Pancreas (tissue), 10 donors: ENCODE measurements around the gene KCNMA1. TPM values are rescaled to one million over a fixed set of nuclear protein-coding genes. Genes with fewer than 3 reads are reported as not detected.

Experiments
- ATAC-seq, 4 donors: fragments of 200-7000 bp; cut with Tn5 transposase; one replicate each; pipeline versions ENCODE4 v1.8.0 to v1.9.1; 2020; ENCODE audit warnings: mild to moderate bottlenecking in 4 of 4, moderate library complexity in 4 of 4
- DNase-seq, 6 donors: peaks; one replicate each; pipeline ENCODE4 v3.0.0-alpha.2; 2020
- FAIRE-seq: peaks from 2 replicates; lab custom pipeline; 2012; peaks lifted over from hg19 to GRCh38; lab: Jason Lieb, UNC
- H3K27ac ChIP-seq, 4 donors: fragments of 200-600 bp; sonication (generic); 1 replicate in 3 of 4; 2 replicates in 1 of 4; pipeline versions ENCODE4 v1.5.0 to v1.8.0; 2020
- H3K27me3 ChIP-seq, 4 donors: fragments of 200-600 bp; one replicate each; pipeline ENCODE4 v1.8.0; 2021
- H3K36me3 ChIP-seq, 3 donors: fragments of 200-600 bp; sonication (generic) in 1 of 3; one replicate each; pipeline versions ENCODE4 v1.5.0 to v1.8.0; 2020 to 2021
- H3K4me1 ChIP-seq, 3 donors: fragments of 200-600 bp; one replicate each; pipeline ENCODE4 v1.8.0; 2021
- H3K4me3 ChIP-seq, 4 donors: fragments of 200-600 bp; sonication (generic) in 2 of 4; one replicate each; pipeline versions ENCODE4 v1.5.0 to v1.8.0; 2020 to 2021
- H3K9me3 ChIP-seq, 4 donors: fragments of 200-600 bp; one replicate each; pipeline ENCODE4 v1.8.0; 2021
- WGBS, 2 donors: extraction: QIAGEN DNeasy Blood & Tissue Kit; methylation state at CpG; one replicate each; pipeline ENCODE4 v1.1.7; 2013; 5-methylcytosine and 5-hydroxymethylcytosine counted together
- intact Hi-C, 3 donors: fragments of 100-400 bp; cut with DNase I; formaldehyde crosslinking; loops; one replicate each; pipeline versions ENCODE4 v1.11.1 to v1.14.2; 2022
- polyA plus RNA-seq, 2 donors: library from polyadenylated mRNA; stranded (reverse); fragments of 200-250 nt; gene quantifications; one replicate each; pipeline ENCODE4 v1.2.3, GENCODE V29; 2013
- total RNA-seq, 6 donors: library from RNA; stranded (reverse); fragmentation: NEBNext Ultra II Directional in 4 of 6; extraction: Animal tissue kit (Norgen Biotek cat#: 25700) in 4 of 6; gene quantifications; one replicate each; pipeline versions ENCODE4 v1.2.1 to v1.2.4, GENCODE V29; 2021 to 2023
- TF ChIP-seq, protein P1 (sequence below), 4 donors: fragments of 200-600 bp; sonication (generic) in 3 of 4; IDR thresholded peaks; one replicate each; pipeline versions ENCODE4 v1.5.0 to v1.8.0; 2021; ENCODE audit warnings: antibody characterized with exemption in 4 of 4
- donor health status: healthy with polysubstance abuse.
- donor health status: DM: no; HTN: no; CAD: no; lungs with moderate emphysema.
- donor health status: DM: no; HTN: no; CAD: no.
- donor health status: control.
- donor health status: control.
- donor health status: Bipolar disorder and iron deficiency.
- donor health status: DM: yes; HTN: yes; CAD: no.
- donor health status: DM: no; HTN: no; CAD: no.
- donor health status: DM: no; HTN: no; CAD: no.
- donor health status: DM: yes; HTN: yes; CAD: no.

Gene KCNMA1
- total and polyA plus RNA-seq, 8 donors, result 3.5 to 19.4 (median 9.3) TPM

DNA sequence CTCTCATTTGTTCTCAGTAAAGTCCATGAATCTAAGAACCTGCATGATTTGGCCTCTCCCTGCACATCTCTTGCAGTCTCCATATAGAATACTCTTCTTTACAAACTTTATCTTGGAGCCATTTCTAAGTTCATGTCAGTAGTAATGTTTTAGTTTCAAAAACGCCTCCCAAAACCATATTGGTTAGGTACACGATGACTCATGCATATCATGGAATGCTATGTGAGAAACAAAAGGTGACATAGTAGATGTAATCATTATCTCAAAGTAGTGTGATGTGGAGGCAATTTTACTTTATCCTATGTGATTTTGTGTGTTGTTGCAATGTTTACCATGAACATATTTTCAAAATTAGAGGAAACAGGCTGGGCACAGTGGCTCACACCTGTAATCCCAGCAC lies 520.7 kb downstream of the KCNMA1 start:
- no peak overlapping the region for H3K27ac ChIP-seq
- no peaks in the 10 kb centered on the region for H3K27me3 ChIP-seq
- TF ChIP-seq, protein P1, sequence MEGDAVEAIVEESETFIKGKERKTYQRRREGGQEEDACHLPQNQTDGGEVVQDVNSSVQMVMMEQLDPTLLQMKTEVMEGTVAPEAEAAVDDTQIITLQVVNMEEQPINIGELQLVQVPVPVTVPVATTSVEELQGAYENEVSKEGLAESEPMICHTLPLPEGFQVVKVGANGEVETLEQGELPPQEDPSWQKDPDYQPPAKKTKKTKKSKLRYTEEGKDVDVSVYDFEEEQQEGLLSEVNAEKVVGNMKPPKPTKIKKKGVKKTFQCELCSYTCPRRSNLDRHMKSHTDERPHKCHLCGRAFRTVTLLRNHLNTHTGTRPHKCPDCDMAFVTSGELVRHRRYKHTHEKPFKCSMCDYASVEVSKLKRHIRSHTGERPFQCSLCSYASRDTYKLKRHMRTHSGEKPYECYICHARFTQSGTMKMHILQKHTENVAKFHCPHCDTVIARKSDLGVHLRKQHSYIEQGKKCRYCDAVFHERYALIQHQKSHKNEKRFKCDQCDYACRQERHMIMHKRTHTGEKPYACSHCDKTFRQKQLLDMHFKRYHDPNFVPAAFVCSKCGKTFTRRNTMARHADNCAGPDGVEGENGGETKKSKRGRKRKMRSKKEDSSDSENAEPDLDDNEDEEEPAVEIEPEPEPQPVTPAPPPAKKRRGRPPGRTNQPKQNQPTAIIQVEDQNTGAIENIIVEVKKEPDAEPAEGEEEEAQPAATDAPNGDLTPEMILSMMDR (IDR thresholded peaks at IDR 0.05), result no peak
- no peaks in the 10 kb centered on the region for H3K9me3 ChIP-seq
- no peaks in the 10 kb centered on the region for H3K36me3 ChIP-seq
- no peaks in the 10 kb centered on the region for H3K4me1 ChIP-seq
- H3K4me3 ChIP-seq, result no peak overlapping the region
- DNase-seq (no peak), FAIRE-seq (no peak), ATAC-seq (no peak)
- intact Hi-C loops, result no loop called here
- WGBS, 2 donors, result 78 to 80% methylated on average over 2 of the region's 2 CpGs

DNA sequence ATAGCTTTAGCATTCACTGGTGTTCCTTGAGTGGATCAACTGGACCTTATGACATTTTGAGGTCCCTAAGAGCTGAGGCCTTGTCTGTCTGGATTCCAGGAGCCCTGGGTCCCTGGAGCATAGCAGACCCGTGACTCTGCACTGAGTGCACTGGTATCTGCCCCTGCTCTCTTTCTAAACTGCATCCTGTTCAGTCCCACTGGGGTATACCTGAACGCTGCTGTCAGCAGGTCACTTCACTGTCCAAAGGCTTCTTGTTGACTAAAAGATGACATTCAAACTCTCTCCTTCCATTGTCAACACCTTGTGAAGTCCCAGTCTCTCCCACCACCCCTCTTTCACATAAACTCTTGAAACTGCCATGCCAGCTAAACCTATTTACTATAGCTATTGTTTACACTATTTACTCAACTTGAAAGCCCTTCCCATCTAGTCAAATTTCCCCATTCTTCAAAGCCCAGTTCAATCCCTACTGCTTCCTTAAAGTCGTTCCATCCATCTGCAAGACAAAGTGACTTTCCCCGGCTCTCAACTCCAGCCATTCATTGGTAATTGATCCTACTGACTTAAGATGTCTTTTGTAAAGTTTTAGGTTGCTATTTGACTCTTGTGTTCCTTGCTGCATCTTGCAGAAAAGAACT lies 523.3 kb downstream of the KCNMA1 start:
- no peaks in the 10 kb centered on the region for H3K27me3 ChIP-seq
- TF ChIP-seq, protein P1 (IDR thresholded peaks at IDR 0.05), result no peak
- H3K27ac ChIP-seq, result no peak overlapping the region
- no peaks in the 10 kb centered on the region for H3K9me3 ChIP-seq
- no peaks in the 10 kb centered on the region for H3K36me3 ChIP-seq
- DNase-seq, result no peak
- WGBS, 2 donors, result 72 to 74% methylated on average over 4 of the region's 4 CpGs
- ATAC-seq, result no peak
- H3K4me1 ChIP-seq, result no peaks in the 10 kb centered on the region
- no peak overlapping the region for H3K4me3 ChIP-seq
- no peak for FAIRE-seq
- intact Hi-C loops, result no loop called here

DNA sequence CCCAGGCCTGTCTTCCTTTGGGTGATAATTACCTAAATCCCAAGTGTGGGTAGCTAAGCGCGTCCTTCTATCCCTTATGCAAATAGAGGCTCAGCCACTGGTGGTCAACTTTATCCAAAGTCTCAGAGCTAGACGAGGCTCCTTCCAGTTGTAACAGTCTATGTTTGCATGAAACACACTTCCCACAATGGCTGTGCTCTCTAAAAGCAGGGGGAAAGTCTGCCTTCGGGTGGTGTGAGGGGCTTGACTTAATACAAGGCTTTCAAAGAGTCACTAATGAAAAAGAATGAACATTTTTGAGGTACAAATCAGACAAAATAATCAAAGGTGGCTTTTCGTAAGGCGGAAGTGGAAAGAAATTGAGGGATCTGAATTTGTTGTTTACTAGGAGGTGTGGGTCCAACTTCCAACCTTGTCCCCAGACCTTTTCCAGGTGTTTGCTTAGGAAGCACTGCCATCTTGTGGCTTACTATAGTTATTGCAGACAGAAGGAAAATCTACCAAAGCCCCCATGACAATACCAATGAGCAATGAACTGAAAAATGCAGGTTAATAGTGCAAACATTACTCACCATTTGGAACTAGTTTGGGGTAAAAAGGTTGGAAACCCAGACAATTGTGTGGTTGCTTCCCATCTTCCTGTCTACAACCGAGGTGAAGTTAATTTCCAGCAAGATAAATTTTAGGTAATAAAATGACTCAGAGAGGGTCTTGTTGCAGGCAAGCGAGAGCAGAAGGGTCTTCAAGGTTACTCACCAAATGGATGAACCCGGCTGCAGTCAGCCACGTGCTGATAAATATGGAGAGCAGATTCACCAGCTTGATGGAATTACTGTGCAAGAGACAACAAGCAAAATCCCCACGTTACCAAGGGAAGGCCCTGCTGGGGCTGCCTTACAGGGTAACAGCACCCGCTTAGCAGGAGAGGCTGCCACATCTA lies 525.7 kb downstream of the KCNMA1 start:
- intact Hi-C loops, result no loop called here
- ATAC-seq, result peak in 3 of 4 donors; percentile 85 to 91 (median 87)
- WGBS, 2 donors, result 45 to 50% methylated on average over 12 of the region's 12 CpGs
- Histone ChIP-seq H3K27me3 (no peaks in the 10 kb centered on the region), H3K4me1 (no peaks in the 10 kb centered on the region), H3K27ac (no peak overlapping the region), H3K9me3 (no peaks in the 10 kb centered on the region), H3K36me3 (no peaks in the 10 kb centered on the region), H3K4me3 (no peak overlapping the region)
- FAIRE-seq, result no peak
- TF ChIP-seq, protein P1 (IDR thresholded peaks at IDR 0.05), result peak; percentile 54 to 80 (median 65)
- DNase-seq, result peak in 1 of 6 donors; percentile 8

DNA sequence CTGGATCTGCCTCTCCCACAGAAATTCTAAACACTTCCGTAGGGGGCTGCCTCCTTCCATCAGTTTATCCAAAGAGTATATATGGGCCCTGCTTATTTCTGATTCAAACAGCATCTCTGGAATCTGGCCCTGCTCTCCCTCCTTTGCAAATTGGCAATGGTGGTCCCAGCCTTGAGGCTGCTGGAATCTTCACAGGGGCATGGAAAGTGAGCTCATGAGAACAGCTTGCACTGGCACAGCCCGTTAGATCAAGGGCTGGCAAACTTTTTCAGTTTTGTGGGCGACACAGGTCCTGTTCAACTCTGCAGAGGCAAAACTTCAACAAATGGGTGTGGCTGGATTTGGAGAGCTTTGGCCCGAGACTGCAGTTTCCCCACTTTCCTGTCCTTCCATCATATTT lies 526.9 kb downstream of the KCNMA1 start:
- TF ChIP-seq, protein P1 (IDR thresholded peaks at IDR 0.05), result no peak
- WGBS, 2 donors, result 80 to 91% methylated on average over 4 of the region's 4 CpGs
- H3K4me3 ChIP-seq, result no peak overlapping the region
- FAIRE-seq (no peak), ATAC-seq (no peak), DNase-seq (no peak)
- no peaks in the 10 kb centered on the region for H3K36me3 ChIP-seq
- no peaks in the 10 kb centered on the region for H3K4me1 ChIP-seq
- H3K27ac ChIP-seq, result no peak overlapping the region
- intact Hi-C loops, result no loop called here
- no peaks in the 10 kb centered on the region for H3K27me3 ChIP-seq
- no peaks in the 10 kb centered on the region for H3K9me3 ChIP-seq
